Measurements from ENCODE around the gene RAB27A. TPM values are rescaled to one million over a fixed set of nuclear protein-coding genes. Genes with fewer than 3 reads are reported as not detected.

Gene RAB27A
- total and polyA plus RNA-seq, 10 of the 15 experiments (the other 5 are each of a cell fraction or from before 2014, with no cell fraction given): 13.3 to 139 (median 35.2) TPM

DNA sequence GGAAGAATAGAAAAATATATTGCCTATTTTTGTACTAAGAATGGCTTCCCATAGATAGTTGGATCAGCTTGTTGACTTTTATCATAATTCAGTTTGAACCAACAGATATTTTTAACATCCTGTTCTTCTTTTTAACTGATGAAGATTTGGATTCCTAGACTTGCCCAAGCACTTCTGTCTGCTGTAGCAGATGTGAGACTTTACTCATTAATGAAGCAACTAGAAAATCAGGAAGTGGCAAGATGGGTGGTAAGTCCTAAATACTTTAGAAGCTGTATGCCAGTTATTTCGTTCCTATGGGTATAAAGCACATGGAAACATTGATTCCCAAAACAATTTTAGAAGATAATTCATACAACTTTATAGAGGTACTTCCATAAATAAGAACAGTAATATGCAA lies 37.8 kb upstream of the RAB27A start:
- ChIA-PET RAD21 (ENCODE audit: unreplicated experiment) (no interaction called here), SMC1A (ENCODE audit: uncharacterized antibody, unreplicated experiment) (no interaction called here), CTCF (interaction anchor here (1.6 kb wide), 1 partner anchor 107 kb away, joined by 4 read pairs; no protein-coding TSS in a partner anchor), POLR2A (no interaction called here)
- Histone ChIP-seq H3K4me1 (ENCODE audit: control insufficient read depth, insufficient read depth, low read length) (no peaks in the 10 kb centered on the region), H3K9me3 (replicated peaks; ENCODE audit: control insufficient read depth, insufficient read depth, low read length) (no peaks in the 10 kb centered on the region), H3K27ac (ENCODE audit: control insufficient read depth, insufficient read depth) (no peak overlapping the region), H2AFZ (ENCODE audit: control insufficient read depth, low read depth, low read length) (no peak overlapping the region), H3K36me3 (ENCODE audit: control insufficient read depth in 2 of 2, insufficient read depth in 2 of 2, low read length in 1 of 2) (peaks cover 0 to 8% of the 10 kb centered on the region in 2 experiments; a peak in 1 of 4 replicates), H3K79me2 (ENCODE audit: control insufficient read depth, insufficient read depth, low read length) (0 out of 2 replicates have a peak, but pooled peaks cover 2% of the 10 kb centered on the region), H3K4me2 (ENCODE audit: control insufficient read depth, insufficient read depth) (no peak overlapping the region), H4K20me1 (ENCODE audit: control insufficient read depth, insufficient read depth) (no peaks in the 10 kb centered on the region), H3K4me3 (no peak overlapping the region), H3K9ac (ENCODE audit: control insufficient read depth, insufficient read depth, low read length) (no peak overlapping the region), H3K27me3 (replicated peaks in 1 of 2; ENCODE audit: control insufficient read depth in 2 of 2, insufficient read depth in 2 of 2, low read length in 1 of 2) (no peaks in the 10 kb centered on the region)
- TF ChIP-seq ZNF217 (IDR thresholded peaks at IDR 0.05) (no peak), MXI1 (IDR thresholded peaks at IDR 0.05; ENCODE audit: low read depth, low read length) (no peak), STAT1 (conservative IDR thresholded peaks at IDR 0.05) (no peak), SPI1 (IDR thresholded peaks at IDR 0.05; ENCODE audit: borderline replicate concordance, insufficient read depth, low read depth, low read length) (peak; percentile 29; the same call in 1 of the 2 replicates)
- TF ChIP-seq, protein P1, sequence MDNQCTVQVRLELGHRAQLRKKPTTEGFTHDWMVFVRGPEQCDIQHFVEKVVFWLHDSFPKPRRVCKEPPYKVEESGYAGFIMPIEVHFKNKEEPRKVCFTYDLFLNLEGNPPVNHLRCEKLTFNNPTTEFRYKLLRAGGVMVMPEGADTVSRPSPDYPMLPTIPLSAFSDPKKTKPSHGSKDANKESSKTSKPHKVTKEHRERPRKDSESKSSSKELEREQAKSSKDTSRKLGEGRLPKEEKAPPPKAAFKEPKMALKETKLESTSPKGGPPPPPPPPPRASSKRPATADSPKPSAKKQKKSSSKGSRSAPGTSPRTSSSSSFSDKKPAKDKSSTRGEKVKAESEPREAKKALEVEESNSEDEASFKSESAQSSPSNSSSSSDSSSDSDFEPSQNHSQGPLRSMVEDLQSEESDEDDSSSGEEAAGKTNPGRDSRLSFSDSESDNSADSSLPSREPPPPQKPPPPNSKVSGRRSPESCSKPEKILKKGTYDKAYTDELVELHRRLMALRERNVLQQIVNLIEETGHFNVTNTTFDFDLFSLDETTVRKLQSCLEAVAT (IDR thresholded peaks at IDR 0.05): no peak
- WGBS (ENCODE audit: insufficient coverage, insufficient replicate concordance, low lambda C conversion rate, missing lambda C conversion rate): 36% methylated on average over 1 of the region's 1 CpG
- no peak for ATAC-seq
- in situ Hi-C loops (cut with MboI) (no loop called here), intact Hi-C loops (cut with micrococcal nuclease; ENCODE audit: unreplicated experiment) (no loop called here)
- FAIRE-seq: no peak
- BruUV-seq (replicated peaks): no TSS peak
- no peak for DNase-seq (ENCODE audit: low read depth, low spot score)

DNA sequence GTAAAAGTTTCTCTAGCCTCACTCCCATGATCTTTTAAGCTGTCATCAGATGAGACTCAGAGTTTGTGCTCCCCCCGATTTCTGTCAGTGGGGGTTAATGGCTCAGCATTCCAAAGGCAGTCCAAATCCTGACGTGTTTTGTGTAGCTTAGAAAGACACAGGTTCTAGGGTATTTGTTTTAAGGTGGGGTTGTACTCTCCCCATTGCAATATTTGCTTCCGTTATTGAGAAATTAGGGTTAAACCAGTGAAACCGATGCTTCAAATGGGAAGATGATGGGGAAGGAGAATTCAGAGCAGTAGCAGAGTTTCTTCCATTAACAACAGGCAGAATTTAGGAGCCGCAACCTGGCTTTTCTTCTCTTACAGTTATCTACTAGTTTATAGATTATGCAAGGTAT lies 32.9 kb upstream of the RAB27A start:
- H3K27me3 ChIP-seq (replicated peaks in 1 of 2; ENCODE audit: control insufficient read depth in 2 of 2, insufficient read depth in 2 of 2, low read length in 1 of 2): no peaks in the 10 kb centered on the region
- H3K4me3 ChIP-seq: no peak overlapping the region
- H3K36me3 ChIP-seq (ENCODE audit: control insufficient read depth in 2 of 2, insufficient read depth in 2 of 2, low read length in 1 of 2): 0 out of 4 replicates have a peak, but pooled peaks cover 0 to under 1% of the 10 kb centered on the region in 2 experiments
- H3K79me2 ChIP-seq (ENCODE audit: control insufficient read depth, insufficient read depth, low read length): peaks cover 32% of the 10 kb centered on the region
- H3K4me2 ChIP-seq (ENCODE audit: control insufficient read depth, insufficient read depth): no peak overlapping the region
- BruUV-seq (replicated peaks): no TSS peak
- ChIA-PET RAD21 (ENCODE audit: unreplicated experiment) (interaction anchor here (1.1 to 1.6 kb wide), 3 partner anchors 80 to 111 kb away, joined by 3 to 6 read pairs (median 3); partner anchors contain the start of genes CCPG1 and PIERCE2), POLR2A (no interaction called here), SMC1A (ENCODE audit: uncharacterized antibody, unreplicated experiment) (interaction anchor here (0.8 to 1.5 kb wide), 3 partner anchors 33 to 112 kb away, joined by 3 to 5 read pairs (median 4); no protein-coding TSS in a partner anchor), CTCF (interaction anchor here (2.7 kb wide), 1 partner anchor 117 kb away, joined by 10 read pairs; no protein-coding TSS in a partner anchor)
- in situ Hi-C loops (cut with MboI) (no loop called here), intact Hi-C loops (cut with micrococcal nuclease; ENCODE audit: unreplicated experiment) (no loop called here)
- H3K9ac ChIP-seq (ENCODE audit: control insufficient read depth, insufficient read depth, low read length): no peak overlapping the region
- H2AFZ ChIP-seq (ENCODE audit: control insufficient read depth, low read depth, low read length): no peak overlapping the region
- no peaks in the 10 kb centered on the region for H3K4me1 ChIP-seq (ENCODE audit: control insufficient read depth, insufficient read depth, low read length)
- 95% methylated on average over 5 of the region's 5 CpGs for WGBS (ENCODE audit: insufficient coverage, insufficient replicate concordance, low lambda C conversion rate, missing lambda C conversion rate)
- no peak for DNase-seq (ENCODE audit: low read depth, low spot score)
- H4K20me1 ChIP-seq (ENCODE audit: control insufficient read depth, insufficient read depth): no peaks in the 10 kb centered on the region
- H3K27ac ChIP-seq (ENCODE audit: control insufficient read depth, insufficient read depth): no peak overlapping the region
- ATAC-seq: no peak
- FAIRE-seq: no peak
- H3K9me3 ChIP-seq (replicated peaks; ENCODE audit: control insufficient read depth, insufficient read depth, low read length): no peaks in the 10 kb centered on the region
- TF ChIP-seq FOS (IDR thresholded peaks at IDR 0.05; ENCODE audit: borderline replicate concordance, extremely low read depth, insufficient read length) (no peak), NFYB (IDR thresholded peaks at IDR 0.05; ENCODE audit: insufficient read depth, low read depth, low read length) (no peak), MTA3 (IDR thresholded peaks at IDR 0.05; ENCODE audit: borderline replicate concordance, low read length) (no peak), CBFB (IDR thresholded peaks at IDR 0.05; ENCODE audit: low read depth) (no peak), MEF2A (IDR thresholded peaks at IDR 0.05; ENCODE audit: insufficient read depth, low read depth, low read length) (no peak), TARDBP (IDR thresholded peaks at IDR 0.05; ENCODE audit: borderline replicate concordance) (no peak), NR2C1 (IDR thresholded peaks at IDR 0.05) (no peak), NFXL1 (IDR thresholded peaks at IDR 0.05; ENCODE audit: borderline replicate concordance) (no peak)
- TF ChIP-seq, protein P2, sequence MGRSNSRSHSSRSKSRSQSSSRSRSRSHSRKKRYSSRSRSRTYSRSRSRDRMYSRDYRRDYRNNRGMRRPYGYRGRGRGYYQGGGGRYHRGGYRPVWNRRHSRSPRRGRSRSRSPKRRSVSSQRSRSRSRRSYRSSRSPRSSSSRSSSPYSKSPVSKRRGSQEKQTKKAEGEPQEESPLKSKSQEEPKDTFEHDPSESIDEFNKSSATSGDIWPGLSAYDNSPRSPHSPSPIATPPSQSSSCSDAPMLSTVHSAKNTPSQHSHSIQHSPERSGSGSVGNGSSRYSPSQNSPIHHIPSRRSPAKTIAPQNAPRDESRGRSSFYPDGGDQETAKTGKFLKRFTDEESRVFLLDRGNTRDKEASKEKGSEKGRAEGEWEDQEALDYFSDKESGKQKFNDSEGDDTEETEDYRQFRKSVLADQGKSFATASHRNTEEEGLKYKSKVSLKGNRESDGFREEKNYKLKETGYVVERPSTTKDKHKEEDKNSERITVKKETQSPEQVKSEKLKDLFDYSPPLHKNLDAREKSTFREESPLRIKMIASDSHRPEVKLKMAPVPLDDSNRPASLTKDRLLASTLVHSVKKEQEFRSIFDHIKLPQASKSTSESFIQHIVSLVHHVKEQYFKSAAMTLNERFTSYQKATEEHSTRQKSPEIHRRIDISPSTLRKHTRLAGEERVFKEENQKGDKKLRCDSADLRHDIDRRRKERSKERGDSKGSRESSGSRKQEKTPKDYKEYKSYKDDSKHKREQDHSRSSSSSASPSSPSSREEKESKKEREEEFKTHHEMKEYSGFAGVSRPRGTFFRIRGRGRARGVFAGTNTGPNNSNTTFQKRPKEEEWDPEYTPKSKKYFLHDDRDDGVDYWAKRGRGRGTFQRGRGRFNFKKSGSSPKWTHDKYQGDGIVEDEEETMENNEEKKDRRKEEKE (IDR thresholded peaks at IDR 0.05): no peak
